Subcutaneous abdominal adipose tissue (tissue), 5 donors: Measurements from ENCODE around the gene PLEKHG2.

Source experiments
- H3K27ac ChIP-seq: one replicate; pipeline ENCODE4 v1.7.0; 2013; ENCODE audit warnings: low read depth, mild to moderate bottlenecking, inconsistent platforms, low read length, moderate library complexity
- H3K27me3 ChIP-seq, 5 donors: one replicate each; pipeline ENCODE4 v1.7.0; 2013; ENCODE audit warnings: low read length in 5 of 5, inconsistent platforms in 1 of 5; ENCODE audit not compliant: control insufficient read depth in 5 of 5, insufficient read depth in 4 of 5
- H3K36me3 ChIP-seq, 5 donors: one replicate each; pipeline ENCODE4 v1.7.0; 2013; ENCODE audit warnings: low read length in 5 of 5; ENCODE audit not compliant: control insufficient read depth in 5 of 5, insufficient read depth in 5 of 5
- H3K4me1 ChIP-seq, 5 donors: one replicate each; pipeline ENCODE4 v1.7.0; 2013; ENCODE audit warnings: low read length in 5 of 5, mild to moderate bottlenecking in 3 of 5, moderate library complexity in 1 of 5; ENCODE audit not compliant: control insufficient read depth in 5 of 5, insufficient read depth in 5 of 5
- H3K4me3 ChIP-seq, 5 donors: one replicate each; pipeline ENCODE4 v1.7.0; 2013; ENCODE audit warnings: low read length in 5 of 5, low read depth in 1 of 5
- H3K9ac ChIP-seq, 5 donors: one replicate each; pipeline ENCODE4 v1.7.0; 2013; ENCODE audit warnings: low read length in 5 of 5, mild to moderate bottlenecking in 4 of 5, moderate library complexity in 3 of 5
- H3K9me3 ChIP-seq, 5 donors: one replicate each; pipeline ENCODE4 v1.7.0; 2013; ENCODE audit warnings: low read length in 5 of 5; ENCODE audit not compliant: control insufficient read depth in 5 of 5
- donor health status: healthy.
- donor health status: healthy.
- donor health status: healthy.
- donor health status: healthy.
- donor health status: healthy.

PLEKHG2 gene

GRCh38 chr19:39406656-39407409, 5.6 kb upstream of the PLEKHG2 start, which contains the start of gene ZFP36:
TSS of gene ZFP36 (plus strand) at chr19:39406847. CDS start at chr19:39406905, 58 bp downstream.
- Histone ChIP-seq H3K4me1 (peaks cover 19 to 56% (median 44%) of the 10 kb centered on the region in 5 donors), H3K9ac (peak within 1 kb of the TSS; percentile 93 to 100 (median 100)), H3K27me3 (no peaks in the 10 kb centered on the region), H3K27ac (peak within 1 kb of the TSS; percentile 99), H3K4me3 (peak within 1 kb of the TSS; percentile 98 to 100 (median 99)), H3K36me3 (peaks cover 0 to 22% (median 20%) of the 10 kb centered on the region in 5 donors), H3K9me3 (no peaks in the 10 kb centered on the region)

- Histone ChIP-seq H3K27ac (peak overlapping the region; percentile 99), H3K9ac (peak overlapping the region; percentile 93 to 100 (median 100)), H3K36me3 (peaks cover 0 to 22% (median 20%) of the 10 kb centered on the region in 5 donors), H3K9me3 (no peaks in the 10 kb centered on the region), H3K4me1 (peaks cover 19 to 51% (median 39%) of the 10 kb centered on the region in 5 donors), H3K4me3 (peak overlapping the region; percentile 98 to 100 (median 99)), H3K27me3 (peaks cover 0 to 4% (median 0%) of the 10 kb centered on the region in 5 donors)
These were observed 5.1 kb upstream of the PLEKHG2 start for GRCh38 chr19:39407410-39407659.

GRCh38 chr19:39407660-39408391, 4.6 kb upstream of the PLEKHG2 start:
- Histone ChIP-seq H3K36me3 (peaks cover 0 to 22% (median 20%) of the 10 kb centered on the region in 5 donors), H3K27me3 (peaks cover 0 to 4% (median 0%) of the 10 kb centered on the region in 5 donors), H3K4me1 (peaks cover 17 to 50% (median 38%) of the 10 kb centered on the region in 5 donors), H3K9ac (peak overlapping the region; percentile 93 to 100 (median 100)), H3K9me3 (no peaks in the 10 kb centered on the region), H3K27ac (peak overlapping the region; percentile 99), H3K4me3 (peak overlapping the region; percentile 98 to 100 (median 99))

GRCh38 chr19:39408392-39409207, 3.9 kb upstream of the PLEKHG2 start:
- H3K4me1 ChIP-seq = peaks cover 14 to 50% (median 38%) of the 10 kb centered on the region in 5 donors
- peak overlapping the region; percentile 99 for H3K27ac ChIP-seq
- H3K36me3 ChIP-seq = peaks cover 0 to 22% (median 20%) of the 10 kb centered on the region in 5 donors
- peaks cover 0 to 4% (median 0%) of the 10 kb centered on the region in 5 donors for H3K27me3 ChIP-seq
- peak overlapping the region; percentile 98 to 100 (median 99) for H3K4me3 ChIP-seq
- H3K9me3 ChIP-seq = no peaks in the 10 kb centered on the region
- peak overlapping the region; percentile 93 to 100 (median 100) for H3K9ac ChIP-seq

GRCh38 chr19:39409208-39410016, 3.1 kb upstream of the PLEKHG2 start:
- Histone ChIP-seq H3K9me3 (no peaks in the 10 kb centered on the region), H3K9ac (peak overlapping the region; percentile 93 to 100 (median 100)), H3K4me3 (peak overlapping the region; percentile 98 to 100 (median 99)), H3K27me3 (peaks cover 0 to 4% (median 0%) of the 10 kb centered on the region in 5 donors), H3K4me1 (peaks cover 20 to 53% (median 42%) of the 10 kb centered on the region in 5 donors), H3K36me3 (peaks cover 0 to 22% (median 20%) of the 10 kb centered on the region in 5 donors), H3K27ac (peak overlapping the region; percentile 99)

- Histone ChIP-seq H3K4me3 (peak overlapping the region; percentile 65 to 100 (median 99)), H3K9ac (peak overlapping the region; percentile 12 to 66 (median 49)), H3K27ac (peak overlapping the region; percentile 99), H3K36me3 (peaks cover 0 to 22% (median 20%) of the 10 kb centered on the region in 5 donors), H3K4me1 (peaks cover 22 to 53% (median 46%) of the 10 kb centered on the region in 5 donors), H3K27me3 (peaks cover 0 to 4% (median 0%) of the 10 kb centered on the region in 5 donors), H3K9me3 (no peaks in the 10 kb centered on the region)
These were observed 2.2 kb upstream of the PLEKHG2 start for GRCh38 chr19:39410017-39410830.

GRCh38 chr19:39410831-39411080, 1.7 kb upstream of the PLEKHG2 start:
- Histone ChIP-seq H3K27ac (peak overlapping the region; percentile 99), H3K27me3 (peaks cover 0 to 4% (median 0%) of the 10 kb centered on the region in 5 donors), H3K9me3 (no peaks in the 10 kb centered on the region), H3K4me3 (peak overlapping the region; percentile 65 to 100 (median 99)), H3K9ac (peak overlapping the region; percentile 12 to 66 (median 49)), H3K4me1 (peaks cover 22 to 53% (median 46%) of the 10 kb centered on the region in 5 donors), H3K36me3 (peaks cover 0 to 24% (median 20%) of the 10 kb centered on the region in 5 donors)

- peak overlapping the region; percentile 65 to 100 (median 99) for H3K4me3 ChIP-seq
These were observed 1.2 kb upstream of the PLEKHG2 start for GRCh38 chr19:39411081-39411831.

More at GRCh38 chr19:39411081-39411831, 1.2 kb upstream of the PLEKHG2 start:
- H3K9ac ChIP-seq = peak overlapping the region in 4 of 5 donors; percentile 49 to 61 (median 50)
- H3K9me3 ChIP-seq = no peaks in the 10 kb centered on the region
- peak overlapping the region; percentile 99 for H3K27ac ChIP-seq
- peaks cover 0 to 4% (median 0%) of the 10 kb centered on the region in 5 donors for H3K27me3 ChIP-seq
- peaks cover 22 to 53% (median 45%) of the 10 kb centered on the region in 5 donors for H3K4me1 ChIP-seq
- peaks cover 0 to 27% (median 21%) of the 10 kb centered on the region in 5 donors for H3K36me3 ChIP-seq
